Liver (tissue), 9 donors: Measurements from ENCODE around the gene ASIC1. TPM values are rescaled to one million over a fixed set of nuclear protein-coding genes. Genes with fewer than 3 reads are reported as not detected.

ENCODE experiments used
- DNase-seq: peaks from one replicate; pipeline ENCODE4 v3.0.0-alpha.2; 2017; ENCODE audit warnings: low spot score
- H3K27ac ChIP-seq, 2 donors: one replicate each; pipeline ENCODE4 v1.7.0; 2013; ENCODE audit warnings: inconsistent platforms in 2 of 2, low read length in 2 of 2, control low read depth in 1 of 2, low read depth in 1 of 2, mild to moderate bottlenecking in 1 of 2
- H3K27me3 ChIP-seq, 4 donors: one replicate each; pipeline versions ENCODE4 v1.6.1 to v1.7.0; 2013; ENCODE audit warnings: low read length in 3 of 4, inconsistent platforms in 1 of 4, mild to moderate bottlenecking in 1 of 4, moderate library complexity in 1 of 4; ENCODE audit not compliant: control insufficient read depth in 4 of 4, insufficient read depth in 4 of 4
- H3K36me3 ChIP-seq, 4 donors: one replicate each; pipeline versions ENCODE4 v1.6.1 to v1.7.0; 2013; ENCODE audit warnings: low read length in 3 of 4, mild to moderate bottlenecking in 3 of 4, low read depth in 1 of 4, moderate library complexity in 1 of 4; ENCODE audit not compliant: control insufficient read depth in 4 of 4, insufficient read depth in 3 of 4
- H3K4me1 ChIP-seq, 4 donors: one replicate each; pipeline versions ENCODE4 v1.6.1 to v1.7.0; 2013; ENCODE audit warnings: low read length in 3 of 4, mild to moderate bottlenecking in 3 of 4, moderate library complexity in 1 of 4; ENCODE audit not compliant: control insufficient read depth in 4 of 4, insufficient read depth in 4 of 4
- H3K4me3 ChIP-seq, 3 donors: one replicate each; pipeline versions ENCODE4 v1.6.1 to v1.7.0; 2013; ENCODE audit warnings: low read length in 3 of 3, control low read depth in 1 of 3, low read depth in 1 of 3, mild to moderate bottlenecking in 1 of 3
- H3K9ac ChIP-seq, 2 donors: one replicate each; pipeline ENCODE4 v1.7.0; 2013; ENCODE audit warnings: low read length in 2 of 2, mild to moderate bottlenecking in 2 of 2, moderate library complexity in 2 of 2, control low read depth in 1 of 2, low read depth in 1 of 2
- H3K9me3 ChIP-seq, 4 donors: one replicate each; pipeline versions ENCODE4 v1.6.1 to v1.7.0; 2013; ENCODE audit warnings: low read length in 3 of 4; ENCODE audit not compliant: control insufficient read depth in 4 of 4
- ATF3 ChIP-seq: IDR thresholded peaks from 2 replicates; pipeline ENCODE4 v1.6.1; 2016; ENCODE audit warnings: antibody characterized with exemption
- CTCF ChIP-seq: fragments of 150-350 bp; IDR thresholded peaks from 2 replicates; pipeline ENCODE4 v1.5.1; 2017; ENCODE audit warnings: improper control_type of control experiment, low read depth, low read length; ENCODE audit not compliant: missing input control
- EGR1 ChIP-seq, 2 donors: IDR thresholded peaks; 2 replicates each; pipeline ENCODE4 v1.6.1; 2016 to 2018; ENCODE audit warnings: antibody characterized with exemption in 2 of 2, low read depth in 2 of 2
- FOXA1 ChIP-seq: IDR thresholded peaks from 2 replicates; pipeline ENCODE4 v1.6.1; 2016; ENCODE audit warnings: antibody characterized with exemption
- FOXA2 ChIP-seq: IDR thresholded peaks from 2 replicates; pipeline ENCODE4 v1.6.1; 2016; ENCODE audit warnings: antibody characterized with exemption
- GABPA ChIP-seq, 2 donors: IDR thresholded peaks in 1 of 2; conservative IDR thresholded peaks in 1 of 2; 2 replicates each; pipeline ENCODE4 v1.6.1; 2016; ENCODE audit warnings: antibody characterized with exemption in 2 of 2, mild to moderate bottlenecking in 1 of 2, moderate library complexity in 1 of 2
- HNF4A ChIP-seq, 2 donors: conservative IDR thresholded peaks; 2 replicates each; pipeline ENCODE4 v1.6.1; 2016; ENCODE audit warnings: antibody characterized with exemption in 2 of 2, mild to moderate bottlenecking in 2 of 2
- HNF4G ChIP-seq: IDR thresholded peaks from 2 replicates; pipeline ENCODE4 v1.6.1; 2016; ENCODE audit warnings: antibody characterized with exemption
- JUND ChIP-seq, 2 donors: IDR thresholded peaks; 2 replicates each; pipeline ENCODE4 v1.6.1; 2016; ENCODE audit warnings: antibody characterized with exemption in 2 of 2
- MAX ChIP-seq: IDR thresholded peaks from 2 replicates; pipeline ENCODE4 v1.6.1; 2016; ENCODE audit warnings: antibody characterized with exemption
- NR2F2 ChIP-seq: IDR thresholded peaks from 2 replicates; pipeline ENCODE4 v1.6.1; 2016; ENCODE audit warnings: antibody characterized with exemption
- RAD21 ChIP-seq, 2 donors: IDR thresholded peaks; 2 replicates each; pipeline ENCODE4 v1.6.1; 2016; ENCODE audit warnings: antibody characterized with exemption in 2 of 2, mild to moderate bottlenecking in 2 of 2
- REST ChIP-seq: IDR thresholded peaks from 2 replicates; pipeline ENCODE4 v1.6.1; 2016; ENCODE audit warnings: antibody characterized with exemption, mild to moderate bottlenecking
- RXRA ChIP-seq, 2 donors: IDR thresholded peaks; 2 replicates each; pipeline ENCODE4 v1.6.1; 2017 to 2018; ENCODE audit warnings: antibody characterized with exemption in 2 of 2, mild to moderate bottlenecking in 1 of 2
- SP1 ChIP-seq: IDR thresholded peaks from 2 replicates; pipeline ENCODE4 v1.6.1; 2018; ENCODE audit warnings: antibody characterized with exemption, mild to moderate bottlenecking
- TAF1 ChIP-seq: conservative IDR thresholded peaks from 2 replicates; pipeline ENCODE4 v1.6.1; 2016; ENCODE audit warnings: antibody characterized with exemption, mild to moderate bottlenecking
- YY1 ChIP-seq: IDR thresholded peaks from 2 replicates; pipeline ENCODE4 v1.6.1; 2016; ENCODE audit warnings: antibody characterized with exemption, mild to moderate bottlenecking
- ZBTB33 ChIP-seq: IDR thresholded peaks from 2 replicates; pipeline ENCODE4 v1.6.1; 2016; ENCODE audit warnings: antibody characterized with exemption
- WGBS: extraction: QIAGEN DNeasy Blood & Tissue Kit; methylation state at CpG from one replicate; pipeline ENCODE4 v1.1.7; 2013; 5-methylcytosine and 5-hydroxymethylcytosine counted together
- polyA plus RNA-seq, 2 donors: library from polyadenylated mRNA; stranded (reverse) in 1 of 2; unstranded in 1 of 2; fragments of 200-250 nt in 1 of 2; fragments of >200 nt in 1 of 2; fragmentation: Nextera tagmentation in 1 of 2; extraction: Ambion mirVana in 1 of 2; gene quantifications; one replicate each; pipeline versions ENCODE4 v1.2.1 to v1.2.3, GENCODE V29; 2013 to 2015
- total RNA-seq, 2 donors: library from RNA; depleted of rRNA; stranded (reverse); fragments of >200 nt; gene quantifications; one replicate each; pipeline ENCODE4 v1.2.3, GENCODE V29; 2014
- donor health status: healthy.
- donor health status: healthy.
- donor health status: healthy.
- donor health status: healthy.
- donor health status: healthy.

The ASIC1 gene
- total and polyA plus RNA-seq, 4 donors: 0.05 to 0.08 (median 0.06) TPM; not detected in 1

GRCh38 chr12:50127546-50127945, 70.2 kb downstream of the ASIC1 start (continued):
- no peak for TF ChIP-seq MAX
- no peak for TF ChIP-seq RXRA (IDR thresholded peaks at IDR 0.05)

GRCh38 chr12:50129290-50129689, 71.9 kb downstream of the ASIC1 start:
- Histone ChIP-seq H3K4me3 (no peak overlapping the region), H3K27me3 (no peaks in the 10 kb centered on the region), H3K4me1 (peaks cover 0 to 2% (median 0%) of the 10 kb centered on the region in 4 donors), H3K36me3 (peaks cover 0 to 24% (median 17%) of the 10 kb centered on the region in 4 donors), H3K9me3 (no peaks in the 10 kb centered on the region), H3K27ac (no peak overlapping the region), H3K9ac (no peak overlapping the region)
- no peak for DNase-seq
- 94% methylated on average over 4 of the region's 4 CpGs for WGBS
- TF ChIP-seq MAX (no peak), EGR1 (IDR thresholded peaks at IDR 0.05; ENCODE audit: low read depth in 2 of 2) (no peak), TAF1 (no peak), YY1 (no peak), FOXA2 (no peak), HNF4G (no peak), RAD21 (IDR thresholded peaks at IDR 0.05) (no peak), CTCF (no peak), FOXA1 (no peak), ZBTB33 (no peak), ATF3 (no peak), SP1 (no peak), NR2F2 (no peak)

GRCh38 chr12:50132505-50133135, 75.2 kb downstream of the ASIC1 start:
- no peak overlapping the region for H3K9ac ChIP-seq
- 76% methylated on average over 2 of the region's 2 CpGs for WGBS
- no peaks in the 10 kb centered on the region for H3K27me3 ChIP-seq
- H3K4me1 ChIP-seq: peaks cover 0 to 2% (median 0%) of the 10 kb centered on the region in 4 donors
- no peak overlapping the region for H3K4me3 ChIP-seq
- H3K9me3 ChIP-seq: no peaks in the 10 kb centered on the region
- H3K27ac ChIP-seq: no peak overlapping the region
- peaks cover 0 to 23% (median 14%) of the 10 kb centered on the region in 4 donors for H3K36me3 ChIP-seq
- DNase-seq: no peak
- TF ChIP-seq NR2F2 (peak; percentile 64), YY1 (no peak), CTCF (peak; percentile 42), ATF3 (no peak), HNF4G (no peak), MAX (no peak), SP1 (no peak), HNF4A (conservative IDR thresholded peaks at IDR 0.05) (peak in 1 of 2 donors; percentile 25), JUND (IDR thresholded peaks at IDR 0.05) (no peak), REST (no peak), FOXA1 (no peak), GABPA (IDR thresholded peaks at IDR 0.05 in 1 of 2, conservative IDR thresholded peaks at IDR 0.05 in 1 of 2) (no peak), TAF1 (no peak), FOXA2 (no peak), RXRA (IDR thresholded peaks at IDR 0.05) (peak in 1 of 2 donors; percentile 10)
